ENCODE results near the gene CELF4. TPM values are rescaled to one million over a fixed set of nuclear protein-coding genes. Genes with fewer than 3 reads are reported as not detected.

Gene CELF4
- total and polyA plus RNA-seq, 2 experiments from 2014 or later: 1.6 to 2.1 TPM

DNA sequence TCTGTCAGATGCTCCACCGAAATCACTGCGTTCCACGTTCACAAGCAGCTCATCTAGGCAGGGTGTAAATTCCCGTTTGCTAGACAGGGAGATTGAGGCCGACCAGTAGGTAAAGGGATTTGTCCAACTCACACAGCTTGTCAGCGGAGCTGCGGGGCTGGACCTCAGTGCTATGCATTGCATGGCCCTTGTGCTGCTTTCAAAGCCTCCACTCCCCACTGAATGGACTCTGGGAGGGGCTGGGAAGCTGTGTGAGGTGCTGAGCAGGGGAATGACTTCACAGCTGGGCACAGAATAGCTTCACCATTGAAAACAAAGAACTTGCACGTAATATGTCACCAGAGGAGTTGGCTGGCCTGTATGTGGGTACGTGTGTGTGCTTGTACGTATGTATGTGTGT lies 21.4 kb downstream of the CELF4 start:
- Histone ChIP-seq H3K9me3 (ENCODE audit: low read depth) (no peaks in the 10 kb centered on the region), H3K27ac (no peak overlapping the region), H3K4me1 (ENCODE audit: low read depth) (no peaks in the 10 kb centered on the region), H3K4me3 (no peak overlapping the region), H3K36me3 (no peaks in the 10 kb centered on the region), H3K27me3 (peaks cover 16% of the 10 kb centered on the region)
- DNase-seq (ENCODE audit: low read depth in 1 of 2, low spot score in 1 of 2): no peak
- TF ChIP-seq, protein P1, sequence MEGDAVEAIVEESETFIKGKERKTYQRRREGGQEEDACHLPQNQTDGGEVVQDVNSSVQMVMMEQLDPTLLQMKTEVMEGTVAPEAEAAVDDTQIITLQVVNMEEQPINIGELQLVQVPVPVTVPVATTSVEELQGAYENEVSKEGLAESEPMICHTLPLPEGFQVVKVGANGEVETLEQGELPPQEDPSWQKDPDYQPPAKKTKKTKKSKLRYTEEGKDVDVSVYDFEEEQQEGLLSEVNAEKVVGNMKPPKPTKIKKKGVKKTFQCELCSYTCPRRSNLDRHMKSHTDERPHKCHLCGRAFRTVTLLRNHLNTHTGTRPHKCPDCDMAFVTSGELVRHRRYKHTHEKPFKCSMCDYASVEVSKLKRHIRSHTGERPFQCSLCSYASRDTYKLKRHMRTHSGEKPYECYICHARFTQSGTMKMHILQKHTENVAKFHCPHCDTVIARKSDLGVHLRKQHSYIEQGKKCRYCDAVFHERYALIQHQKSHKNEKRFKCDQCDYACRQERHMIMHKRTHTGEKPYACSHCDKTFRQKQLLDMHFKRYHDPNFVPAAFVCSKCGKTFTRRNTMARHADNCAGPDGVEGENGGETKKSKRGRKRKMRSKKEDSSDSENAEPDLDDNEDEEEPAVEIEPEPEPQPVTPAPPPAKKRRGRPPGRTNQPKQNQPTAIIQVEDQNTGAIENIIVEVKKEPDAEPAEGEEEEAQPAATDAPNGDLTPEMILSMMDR (IDR thresholded peaks at IDR 0.05; ENCODE audit: low read depth, low read length): no peak

DNA sequence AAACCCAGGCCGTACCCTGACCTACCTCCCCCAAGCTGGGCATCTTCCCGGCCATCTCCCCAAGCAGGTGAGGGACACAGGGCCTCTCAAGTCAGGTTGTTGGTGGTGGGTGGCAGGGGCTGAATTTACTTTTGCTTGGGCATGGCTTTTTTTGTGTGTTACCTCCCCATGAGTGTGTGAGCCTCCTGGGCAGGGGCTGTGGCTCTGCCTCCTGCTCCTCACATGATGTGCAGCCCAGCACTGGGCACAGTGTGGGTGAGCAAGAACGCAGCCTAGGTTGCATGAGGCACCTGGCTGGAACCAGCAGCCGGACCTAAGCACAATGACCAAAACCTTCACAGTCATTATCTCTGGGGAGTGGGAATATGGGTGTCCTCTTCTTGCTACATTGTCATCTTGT lies 22.3 kb downstream of the CELF4 start:
- TF ChIP-seq, protein P1 (IDR thresholded peaks at IDR 0.05; ENCODE audit: low read depth, low read length): no peak
- Histone ChIP-seq H3K4me1 (ENCODE audit: low read depth) (peaks cover 5% of the 10 kb centered on the region), H3K36me3 (no peaks in the 10 kb centered on the region), H3K27ac (no peak overlapping the region), H3K9me3 (ENCODE audit: low read depth) (no peaks in the 10 kb centered on the region), H3K27me3 (peaks cover 25% of the 10 kb centered on the region), H3K4me3 (no peak overlapping the region)
- no peak for DNase-seq (ENCODE audit: low read depth in 1 of 2, low spot score in 1 of 2)

DNA sequence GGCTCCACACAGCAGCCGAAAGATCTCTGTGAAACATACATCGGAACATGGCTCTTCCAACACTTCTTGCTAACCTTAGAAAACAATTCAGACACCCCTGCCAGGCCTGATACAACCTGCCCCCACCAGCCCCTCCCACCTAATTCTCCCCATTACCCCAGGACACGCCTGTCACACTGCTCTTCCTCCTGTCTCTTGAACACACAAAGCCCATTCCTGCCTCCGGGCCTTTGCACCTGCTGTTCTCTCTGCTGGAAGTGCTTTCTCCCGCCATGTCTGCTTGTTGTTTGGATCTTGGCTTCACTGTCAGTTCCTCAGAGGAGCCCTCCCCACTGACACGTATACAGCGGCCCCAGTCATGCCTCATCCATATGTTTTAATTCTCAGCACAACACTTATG lies 24.1 kb downstream of the CELF4 start:
- no peak for DNase-seq (ENCODE audit: low read depth in 1 of 2, low spot score in 1 of 2)
- Histone ChIP-seq H3K4me3 (no peak overlapping the region), H3K4me1 (ENCODE audit: low read depth) (peaks cover 5% of the 10 kb centered on the region), H3K9me3 (ENCODE audit: low read depth) (no peaks in the 10 kb centered on the region), H3K27me3 (peaks cover 42% of the 10 kb centered on the region), H3K27ac (no peak overlapping the region), H3K36me3 (no peaks in the 10 kb centered on the region)
- TF ChIP-seq, protein P1 (IDR thresholded peaks at IDR 0.05; ENCODE audit: low read depth, low read length): no peak

DNA sequence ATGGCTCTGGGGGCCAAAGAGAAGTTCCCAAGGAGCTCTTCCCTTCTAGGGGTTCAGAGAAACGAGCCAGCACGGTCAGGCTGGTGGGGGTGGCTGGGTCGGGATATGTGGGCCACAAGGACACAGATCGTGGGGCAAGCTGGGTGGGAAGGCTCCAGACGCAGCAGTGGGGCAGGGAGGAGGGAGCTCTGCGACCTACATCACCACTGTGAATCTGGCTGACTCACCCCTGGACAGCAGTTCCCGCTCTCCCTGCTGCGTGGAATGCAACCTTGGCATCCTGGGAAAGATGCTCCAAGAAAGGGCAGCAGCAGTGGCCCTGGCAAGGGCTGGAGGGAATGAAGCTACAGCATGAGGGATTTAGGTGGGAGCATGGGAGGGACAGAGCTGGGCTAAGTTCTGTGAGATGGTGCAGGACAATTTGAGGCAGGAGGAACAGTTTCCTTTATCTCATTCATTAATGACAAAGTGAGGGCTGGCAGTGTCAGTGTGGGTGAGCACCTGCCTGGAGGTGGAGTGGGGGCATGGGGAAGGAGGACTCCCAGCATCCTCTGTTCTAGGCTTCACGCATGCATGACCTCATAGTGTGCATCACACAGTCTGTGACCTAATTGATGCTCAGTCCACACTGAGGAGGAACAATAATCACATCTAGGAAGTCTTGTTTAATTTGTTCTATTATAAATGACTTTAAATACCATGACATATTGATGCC lies 25.0 kb downstream of the CELF4 start:
- H3K4me1 ChIP-seq (ENCODE audit: low read depth): peaks cover 5% of the 10 kb centered on the region
- H3K9me3 ChIP-seq (ENCODE audit: low read depth): no peaks in the 10 kb centered on the region
- H3K4me3 ChIP-seq: no peak overlapping the region
- peaks cover 49% of the 10 kb centered on the region for H3K27me3 ChIP-seq
- H3K27ac ChIP-seq: no peak overlapping the region
- no peak for DNase-seq (ENCODE audit: low read depth in 1 of 2, low spot score in 1 of 2)
- no peaks in the 10 kb centered on the region for H3K36me3 ChIP-seq
- TF ChIP-seq, protein P1 (IDR thresholded peaks at IDR 0.05; ENCODE audit: low read depth, low read length): no peak

DNA sequence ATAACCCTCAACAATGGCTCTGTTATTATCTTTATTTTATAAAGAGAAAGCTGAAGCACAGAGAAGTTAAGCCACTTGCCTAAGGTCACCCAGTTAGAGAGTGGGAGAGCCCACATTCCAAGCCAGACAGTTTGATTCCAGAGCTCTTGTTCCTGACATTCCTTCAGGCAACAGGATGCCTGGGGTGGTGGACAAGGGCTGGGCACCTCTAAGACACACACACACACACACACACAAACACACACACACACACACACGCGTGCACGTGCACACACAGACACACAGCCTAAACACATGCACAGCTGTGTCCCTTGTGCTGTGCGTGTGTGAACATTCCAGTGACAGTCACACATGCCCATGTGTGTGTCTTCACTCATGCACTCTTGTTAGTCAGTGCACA lies 26.4 kb downstream of the CELF4 start:
- Histone ChIP-seq H3K4me1 (ENCODE audit: low read depth) (peaks cover 5% of the 10 kb centered on the region), H3K36me3 (no peaks in the 10 kb centered on the region), H3K27me3 (peaks cover 51% of the 10 kb centered on the region), H3K9me3 (ENCODE audit: low read depth) (no peaks in the 10 kb centered on the region), H3K4me3 (no peak overlapping the region), H3K27ac (no peak overlapping the region)
- no peak for DNase-seq (ENCODE audit: low read depth in 1 of 2, low spot score in 1 of 2)
- TF ChIP-seq, protein P1 (IDR thresholded peaks at IDR 0.05; ENCODE audit: low read depth, low read length): no peak
